Measurements from ENCODE around the gene CLIC1.

CLIC1 gene

DNA sequence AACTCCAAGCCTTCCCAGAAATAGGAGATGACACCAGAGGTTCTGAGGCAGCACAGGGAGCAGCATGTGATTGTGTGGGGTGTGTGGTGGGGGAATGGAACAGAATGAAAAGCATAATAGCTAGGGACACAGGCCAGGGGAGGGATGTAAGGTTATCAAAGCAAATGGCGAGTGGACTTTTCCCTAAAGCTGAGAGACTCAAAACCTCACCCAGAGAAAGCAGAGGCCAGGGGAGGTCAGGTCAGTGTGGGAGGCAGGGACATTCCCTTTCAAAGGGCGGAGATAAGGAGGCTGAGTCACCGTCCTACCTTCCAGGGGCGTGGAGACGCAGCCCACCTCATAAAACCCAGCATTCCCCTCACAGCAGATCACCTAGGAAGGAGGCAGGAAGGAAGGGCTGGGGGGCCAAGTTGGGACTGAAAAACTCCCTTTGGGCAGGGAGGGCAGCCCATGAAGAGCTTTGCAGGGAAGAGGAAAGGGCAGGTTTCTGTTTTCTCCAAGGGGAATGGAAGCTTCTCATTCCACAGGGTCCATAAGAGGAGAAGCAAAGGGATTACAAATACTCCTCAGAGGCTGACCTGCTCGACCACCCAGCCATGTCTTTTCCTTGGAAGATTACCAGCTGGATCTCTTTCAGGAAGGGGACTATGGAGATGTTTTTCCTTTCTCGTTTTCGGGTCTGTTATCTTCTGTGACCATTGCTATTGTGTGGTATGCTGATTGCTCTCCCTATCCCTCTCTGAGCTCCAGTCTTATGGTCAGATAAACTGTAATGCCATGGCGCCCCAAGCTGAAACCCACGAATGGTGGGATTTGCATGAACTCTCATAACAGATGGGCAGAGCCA is 45.9 kb downstream of the CLIC1 start:
- Histone ChIP-seq H4K20me1 (ENCODE audit: insufficient read depth, low read length, poor library complexity, severe bottlenecking) (no peaks in the 10 kb centered on the region), H3K4me1 (ENCODE audit: insufficient read depth, low read length, poor library complexity, severe bottlenecking) (no peaks in the 10 kb centered on the region), H3K9me3 (ENCODE audit: insufficient read depth, low read depth, low read length) (no peaks in the 10 kb centered on the region), H3K36me3 (ENCODE audit: insufficient read depth, low read length) (peaks cover 92% of the 10 kb centered on the region; the same call in 1 of the 2 replicates), H3K79me2 (ENCODE audit: insufficient read depth, low read length) (no peaks in the 10 kb centered on the region), H3K4me2 (ENCODE audit: low read depth, low read length, poor library complexity, severe bottlenecking) (no peak overlapping the region), H3K9me2 (replicated peaks; ENCODE audit: low read depth, low read length) (no peaks in the 10 kb centered on the region), H3F3A (ENCODE audit: low read depth) (no peaks in the 10 kb centered on the region), H3K9ac (ENCODE audit: low read depth, low read length, poor library complexity, severe bottlenecking) (no peak overlapping the region), H2AFZ (ENCODE audit: low read length) (no peak overlapping the region), H3K27me3 (ENCODE audit: insufficient read depth, low read length, poor library complexity, severe bottlenecking) (no peaks in the 10 kb centered on the region), H3K4me3 (ENCODE audit: low read length, poor library complexity, severe bottlenecking) (no peak overlapping the region)
- TF ChIP-seq EZH2phosphoT487 (IDR thresholded peaks at IDR 0.05; ENCODE audit: borderline replicate concordance) (no peak), CTCF (conservative IDR thresholded peaks at IDR 0.05; ENCODE audit: low read length) (no peak)

DNA sequence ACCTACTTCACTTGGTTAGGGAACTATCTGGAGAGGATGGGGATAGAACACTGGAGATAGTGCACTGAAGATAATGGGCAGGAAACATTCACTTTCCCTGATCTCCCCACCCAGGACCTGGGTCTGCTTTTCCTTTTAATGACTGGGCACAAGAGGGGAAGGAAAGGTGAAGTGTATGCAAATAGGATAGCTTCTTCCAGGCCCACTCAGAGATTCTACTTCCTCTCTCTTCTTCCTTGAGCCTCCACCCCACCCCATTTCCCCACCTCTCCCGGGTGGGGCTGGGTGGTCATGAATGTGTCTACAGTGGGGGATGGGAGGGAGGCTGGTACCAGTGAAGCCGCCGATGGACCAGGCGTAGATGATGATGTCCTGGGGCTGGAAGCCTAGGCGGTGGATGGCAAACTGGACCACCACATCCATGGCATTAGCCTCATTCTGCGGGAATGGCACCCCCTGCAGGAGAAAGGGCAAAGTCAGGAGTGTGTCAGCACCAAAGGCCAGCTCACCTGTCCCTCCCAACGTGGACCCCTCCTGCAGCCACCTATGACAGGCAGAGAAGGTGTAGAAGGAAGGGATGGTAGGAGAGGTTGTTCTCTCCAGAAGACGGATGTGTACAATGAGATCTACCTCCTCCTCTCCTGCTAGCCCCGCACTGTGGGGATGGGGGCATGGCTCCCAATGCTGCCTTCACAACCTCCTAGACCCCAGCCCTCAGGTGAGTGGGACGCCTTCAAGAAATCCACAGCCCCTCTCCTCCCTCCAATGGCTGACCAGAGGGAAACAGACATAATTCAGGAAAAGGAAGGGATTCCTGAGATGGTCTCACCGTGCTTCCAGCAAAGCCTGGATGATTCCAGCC is 46.9 kb downstream of the CLIC1 start:
- H4K20me1 ChIP-seq (ENCODE audit: insufficient read depth, low read length, poor library complexity, severe bottlenecking), result no peaks in the 10 kb centered on the region

More for the DNA sequence above, 46.9 kb downstream of the CLIC1 start:
- H3K79me2 ChIP-seq (ENCODE audit: insufficient read depth, low read length), result no peaks in the 10 kb centered on the region
- TF ChIP-seq CTCF (conservative IDR thresholded peaks at IDR 0.05; ENCODE audit: low read length), result peak; percentile 69
- TF ChIP-seq EZH2phosphoT487 (IDR thresholded peaks at IDR 0.05; ENCODE audit: borderline replicate concordance), result no peak
- H2AFZ ChIP-seq (ENCODE audit: low read length), result no peak overlapping the region
- H3K9me3 ChIP-seq (ENCODE audit: insufficient read depth, low read depth, low read length), result no peaks in the 10 kb centered on the region
- no peaks in the 10 kb centered on the region for H3K4me1 ChIP-seq (ENCODE audit: insufficient read depth, low read length, poor library complexity, severe bottlenecking)
- H3K36me3 ChIP-seq (ENCODE audit: insufficient read depth, low read length), result peaks cover 83% of the 10 kb centered on the region; the same call in 1 of the 2 replicates
- H3F3A ChIP-seq (ENCODE audit: low read depth), result no peaks in the 10 kb centered on the region
- H3K4me3 ChIP-seq (ENCODE audit: low read length, poor library complexity, severe bottlenecking), result no peak overlapping the region
- H3K27me3 ChIP-seq (ENCODE audit: insufficient read depth, low read length, poor library complexity, severe bottlenecking), result no peaks in the 10 kb centered on the region
- H3K9ac ChIP-seq (ENCODE audit: low read depth, low read length, poor library complexity, severe bottlenecking), result no peak overlapping the region
- H3K4me2 ChIP-seq (ENCODE audit: low read depth, low read length, poor library complexity, severe bottlenecking), result no peak overlapping the region
- no peaks in the 10 kb centered on the region for H3K9me2 ChIP-seq (replicated peaks; ENCODE audit: low read depth, low read length)

All from Loucy (cell line).